Measurements from ENCODE around the gene SEC23A.

GRCh38 chr14:39138440-39138839 is 35.4 kb upstream of the SEC23A start:
- TF ChIP-seq CTCF (IDR thresholded peaks at IDR 0.05; ENCODE audit: extremely low read depth in 1 of 2, insufficient read depth in 1 of 2, low read depth in 1 of 2, low read length in 2 of 2) (no peak), EZH2 (IDR thresholded peaks at IDR 0.05; ENCODE audit: borderline replicate concordance, low read depth, low read length, severe bottlenecking) (no peak), POLR2AphosphoS5 (IDR thresholded peaks at IDR 0.05; ENCODE audit: insufficient read depth, low read depth, low read length) (no peak), POLR2A (IDR thresholded peaks at IDR 0.05; ENCODE audit: low read depth, low read length) (no peak), GATA2 (IDR thresholded peaks at IDR 0.05; ENCODE audit: insufficient read depth, insufficient read length, low read depth, low read length) (no peak), MAX (IDR thresholded peaks at IDR 0.05; ENCODE audit: insufficient read depth, insufficient read length) (no peak), FOS (IDR thresholded peaks at IDR 0.05; ENCODE audit: borderline replicate concordance, insufficient read depth, low read length) (no peak)
